Uterus (tissue), 2 donors: ENCODE data around the gene TANC1.

Experiments used
- CTCF ChIP-seq, 4 experiments: fragments of 200-600 bp in 2 of 4; fragments of 450-650 bp in 2 of 4; sonication (generic) in 2 of 4; IDR thresholded peaks; one replicate each; pipeline ENCODE4 v1.5.1; 2016 to 2019; ENCODE audit warnings: antibody characterized with exemption in 4 of 4, mild to moderate bottlenecking in 2 of 4, moderate library complexity in 1 of 4
- POLR2A ChIP-seq, 2 donors: fragments of 450-650 bp; IDR thresholded peaks; one replicate each; pipeline ENCODE4 v1.6.1; 2016; ENCODE audit warnings: antibody characterized with exemption in 2 of 2, mild to moderate bottlenecking in 1 of 2, moderate library complexity in 1 of 2

GRCh38 chr2:158934170-158934569 lies 34.3 kb upstream of the TANC1 start:
- TF ChIP-seq POLR2A (IDR thresholded peaks at IDR 0.05) = no peak
- no peak for TF ChIP-seq CTCF (IDR thresholded peaks at IDR 0.05)
